ENCODE data around the gene ACSF2. TPM values are rescaled to one million over a fixed set of nuclear protein-coding genes. Genes with fewer than 3 reads are reported as not detected.

ACSF2 gene
- polyA plus RNA-seq, 1 donor (not counting 4 experiments of a cell fraction or from before 2014, with no cell fraction given) = 71.9 TPM

DNA sequence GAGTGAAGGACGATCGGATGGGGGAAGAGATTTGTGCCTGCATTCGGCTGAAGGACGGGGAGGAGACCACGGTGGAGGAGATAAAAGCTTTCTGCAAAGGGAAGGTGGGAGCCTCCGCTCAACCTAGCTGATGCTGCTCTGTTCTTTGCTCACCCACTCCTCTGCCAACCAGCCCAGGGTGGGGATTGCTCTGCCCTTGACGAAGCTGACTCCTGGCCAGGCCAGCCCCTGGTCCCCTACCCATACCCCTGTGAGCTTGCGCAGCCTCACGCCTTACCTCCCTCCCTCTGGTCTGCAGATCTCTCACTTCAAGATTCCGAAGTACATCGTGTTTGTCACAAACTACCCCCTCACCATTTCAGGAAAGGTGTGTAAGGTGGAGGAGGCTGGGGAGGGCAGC, 47.9 kb downstream of the ACSF2 start:
- peaks cover 2 to 25% of the 10 kb centered on the region in 2 experiments for H3K36me3 ChIP-seq (ENCODE audit: control insufficient read depth in 2 of 2, extremely low read depth in 1 of 2, insufficient read depth in 2 of 2, low read length in 2 of 2)
- DNase-seq (ENCODE audit: low read depth, low spot score) (no peak), FAIRE-seq (no peak)
- H4K20me1 ChIP-seq (ENCODE audit: control insufficient read depth, extremely low read depth, insufficient read depth, low read length) = no peaks in the 10 kb centered on the region
- no peaks in the 10 kb centered on the region for H3K9me3 ChIP-seq (ENCODE audit: control insufficient read depth, low read depth, low read length)
- H3K4me2 ChIP-seq (ENCODE audit: control insufficient read depth, extremely low read depth, insufficient read depth, low read depth, low read length) = no peak overlapping the region
- H3K79me2 ChIP-seq (ENCODE audit: control insufficient read depth, insufficient read depth, low read length) = peaks cover under 1% of the 10 kb centered on the region
- H3K4me1 ChIP-seq (ENCODE audit: control insufficient read depth, extremely low read depth, insufficient read depth, low read length) = peaks cover 8% of the 10 kb centered on the region
- no peak overlapping the region for H3K27ac ChIP-seq (ENCODE audit: control insufficient read depth, insufficient read depth, low read length)
- dilution Hi-C loops (cut with MboI; ENCODE audit: extremely low pct_ligation_motif_present, low sequenced_read_pairs) = no loop called here
- H2AFZ ChIP-seq (ENCODE audit: control insufficient read depth, low read length) = no peak overlapping the region
- H3K27me3 ChIP-seq (ENCODE audit: control insufficient read depth, extremely low read depth, insufficient read depth, low read length) = peaks cover 13% of the 10 kb centered on the region
- no peaks in the 10 kb centered on the region for H3K9me1 ChIP-seq (ENCODE audit: control insufficient read depth, extremely low read depth, insufficient read depth, low read length)
- TF ChIP-seq EZH2 (IDR thresholded peaks at IDR 0.05; ENCODE audit: low read length) = no peak
- no peak overlapping the region for H3K4me3 ChIP-seq (ENCODE audit: control insufficient read depth in 2 of 3, extremely low read depth in 1 of 3, insufficient read depth in 2 of 3, low read depth in 1 of 3, low read length in 3 of 3)
- no peak overlapping the region for H3K9ac ChIP-seq (ENCODE audit: control insufficient read depth, extremely low read depth, insufficient read depth, low read length)

DNA sequence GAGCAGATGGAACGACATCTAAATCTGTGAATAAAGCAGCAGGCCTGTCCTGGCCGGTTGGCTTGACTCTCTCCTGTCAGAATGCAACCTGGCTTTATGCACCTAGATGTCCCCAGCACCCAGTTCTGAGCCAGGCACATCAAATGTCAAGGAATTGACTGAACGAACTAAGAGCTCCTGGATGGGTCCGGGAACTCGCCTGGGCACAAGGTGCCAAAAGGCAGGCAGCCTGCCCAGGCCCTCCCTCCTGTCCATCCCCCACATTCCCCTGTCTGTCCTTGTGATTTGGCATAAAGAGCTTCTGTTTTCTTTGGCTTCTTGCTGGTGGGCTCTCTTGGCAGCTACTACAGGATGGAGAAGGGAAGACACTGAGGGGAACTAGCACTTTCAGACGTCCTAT, 48.5 kb downstream of the ACSF2 start:
- FAIRE-seq = no peak
- Histone ChIP-seq H3K36me3 (ENCODE audit: control insufficient read depth in 2 of 2, extremely low read depth in 1 of 2, insufficient read depth in 2 of 2, low read length in 2 of 2) (peaks cover 2 to 25% of the 10 kb centered on the region in 2 experiments), H3K27me3 (ENCODE audit: control insufficient read depth, extremely low read depth, insufficient read depth, low read length) (peaks cover 7% of the 10 kb centered on the region), H3K4me1 (ENCODE audit: control insufficient read depth, extremely low read depth, insufficient read depth, low read length) (peaks cover 7% of the 10 kb centered on the region), H3K9ac (ENCODE audit: control insufficient read depth, extremely low read depth, insufficient read depth, low read length) (no peak overlapping the region), H3K4me3 (ENCODE audit: control insufficient read depth in 2 of 3, extremely low read depth in 1 of 3, insufficient read depth in 2 of 3, low read depth in 1 of 3, low read length in 3 of 3) (no peak overlapping the region), H3K79me2 (ENCODE audit: control insufficient read depth, insufficient read depth, low read length) (peaks cover 6% of the 10 kb centered on the region), H4K20me1 (ENCODE audit: control insufficient read depth, extremely low read depth, insufficient read depth, low read length) (no peaks in the 10 kb centered on the region), H3K4me2 (ENCODE audit: control insufficient read depth, extremely low read depth, insufficient read depth, low read depth, low read length) (no peak overlapping the region), H2AFZ (ENCODE audit: control insufficient read depth, low read length) (no peak overlapping the region), H3K9me3 (ENCODE audit: control insufficient read depth, low read depth, low read length) (no peaks in the 10 kb centered on the region), H3K27ac (ENCODE audit: control insufficient read depth, insufficient read depth, low read length) (no peak overlapping the region), H3K9me1 (ENCODE audit: control insufficient read depth, extremely low read depth, insufficient read depth, low read length) (no peaks in the 10 kb centered on the region)
- dilution Hi-C loops (cut with MboI; ENCODE audit: extremely low pct_ligation_motif_present, low sequenced_read_pairs) = no loop called here
- no peak for DNase-seq (ENCODE audit: low read depth, low spot score)
- TF ChIP-seq, protein P1, sequence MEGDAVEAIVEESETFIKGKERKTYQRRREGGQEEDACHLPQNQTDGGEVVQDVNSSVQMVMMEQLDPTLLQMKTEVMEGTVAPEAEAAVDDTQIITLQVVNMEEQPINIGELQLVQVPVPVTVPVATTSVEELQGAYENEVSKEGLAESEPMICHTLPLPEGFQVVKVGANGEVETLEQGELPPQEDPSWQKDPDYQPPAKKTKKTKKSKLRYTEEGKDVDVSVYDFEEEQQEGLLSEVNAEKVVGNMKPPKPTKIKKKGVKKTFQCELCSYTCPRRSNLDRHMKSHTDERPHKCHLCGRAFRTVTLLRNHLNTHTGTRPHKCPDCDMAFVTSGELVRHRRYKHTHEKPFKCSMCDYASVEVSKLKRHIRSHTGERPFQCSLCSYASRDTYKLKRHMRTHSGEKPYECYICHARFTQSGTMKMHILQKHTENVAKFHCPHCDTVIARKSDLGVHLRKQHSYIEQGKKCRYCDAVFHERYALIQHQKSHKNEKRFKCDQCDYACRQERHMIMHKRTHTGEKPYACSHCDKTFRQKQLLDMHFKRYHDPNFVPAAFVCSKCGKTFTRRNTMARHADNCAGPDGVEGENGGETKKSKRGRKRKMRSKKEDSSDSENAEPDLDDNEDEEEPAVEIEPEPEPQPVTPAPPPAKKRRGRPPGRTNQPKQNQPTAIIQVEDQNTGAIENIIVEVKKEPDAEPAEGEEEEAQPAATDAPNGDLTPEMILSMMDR (optimal IDR thresholded peaks at IDR 0.05 in 1 of 3, IDR thresholded peaks at IDR 0.05 in 1 of 3, conservative IDR thresholded peaks at IDR 0.05 in 1 of 3; ENCODE audit: extremely low read depth in 1 of 3, insufficient read depth in 2 of 3, low read length in 3 of 3) = no peak
- no peak for TF ChIP-seq EZH2 (IDR thresholded peaks at IDR 0.05; ENCODE audit: low read length)

DNA sequence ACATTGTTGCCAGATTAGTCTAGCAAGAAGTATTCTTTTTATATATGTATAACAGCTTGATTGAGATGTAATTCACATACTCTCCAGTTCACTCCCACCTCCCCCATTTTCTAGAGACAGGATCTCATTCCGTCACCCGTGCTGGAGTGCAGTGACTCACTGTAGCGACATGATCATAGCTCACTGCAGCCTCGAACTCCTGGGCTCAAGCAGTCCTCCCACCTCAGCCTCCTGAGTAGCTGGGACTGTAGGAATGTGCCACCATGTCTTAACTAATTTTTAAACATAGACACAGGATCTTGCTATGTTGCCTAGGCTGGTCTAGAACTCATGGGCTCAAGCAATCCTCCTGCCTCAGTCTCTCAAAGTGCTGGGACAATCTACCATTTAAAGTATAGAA, 49.3 kb downstream of the ACSF2 start:
- no peaks in the 10 kb centered on the region for H4K20me1 ChIP-seq (ENCODE audit: control insufficient read depth, extremely low read depth, insufficient read depth, low read length)
- FAIRE-seq (no peak), DNase-seq (ENCODE audit: low read depth, low spot score) (no peak)
- no peaks in the 10 kb centered on the region for H3K9me3 ChIP-seq (ENCODE audit: control insufficient read depth, low read depth, low read length)
- H3K27ac ChIP-seq (ENCODE audit: control insufficient read depth, insufficient read depth, low read length) = no peak overlapping the region
- dilution Hi-C loops (cut with MboI; ENCODE audit: extremely low pct_ligation_motif_present, low sequenced_read_pairs) = no loop called here
- H3K27me3 ChIP-seq (ENCODE audit: control insufficient read depth, extremely low read depth, insufficient read depth, low read length) = no peaks in the 10 kb centered on the region
- H3K36me3 ChIP-seq (ENCODE audit: control insufficient read depth in 2 of 2, extremely low read depth in 1 of 2, insufficient read depth in 2 of 2, low read length in 2 of 2) = peaks cover 6 to 22% of the 10 kb centered on the region in 2 experiments
- H3K9me1 ChIP-seq (ENCODE audit: control insufficient read depth, extremely low read depth, insufficient read depth, low read length) = no peaks in the 10 kb centered on the region
- no peak overlapping the region for H3K4me3 ChIP-seq (ENCODE audit: control insufficient read depth in 2 of 3, extremely low read depth in 1 of 3, insufficient read depth in 2 of 3, low read depth in 1 of 3, low read length in 3 of 3)
- peaks cover 13% of the 10 kb centered on the region for H3K4me1 ChIP-seq (ENCODE audit: control insufficient read depth, extremely low read depth, insufficient read depth, low read length)
- TF ChIP-seq, protein P1 (optimal IDR thresholded peaks at IDR 0.05 in 1 of 3, IDR thresholded peaks at IDR 0.05 in 1 of 3, conservative IDR thresholded peaks at IDR 0.05 in 1 of 3; ENCODE audit: extremely low read depth in 1 of 3, insufficient read depth in 2 of 3, low read length in 3 of 3) = no peak
- TF ChIP-seq EZH2 (IDR thresholded peaks at IDR 0.05; ENCODE audit: low read length) = no peak
- no peak overlapping the region for H2AFZ ChIP-seq (ENCODE audit: control insufficient read depth, low read length)
- peaks cover 15% of the 10 kb centered on the region for H3K79me2 ChIP-seq (ENCODE audit: control insufficient read depth, insufficient read depth, low read length)
- H3K4me2 ChIP-seq (ENCODE audit: control insufficient read depth, extremely low read depth, insufficient read depth, low read depth, low read length) = no peak overlapping the region
- H3K9ac ChIP-seq (ENCODE audit: control insufficient read depth, extremely low read depth, insufficient read depth, low read length) = no peak overlapping the region
